K562 (cell line): ENCODE measurements around the gene GPR180. TPM values are rescaled to one million over a fixed set of nuclear protein-coding genes. Genes with fewer than 3 reads are reported as not detected.

ENCODE experiments used
- ATAC-seq: fragments of 200-7000 bp; cut with Tn5 transposase; 3 replicates; pipeline ENCODE4 v1.9.1; 2020; ENCODE audit warnings: moderate library complexity
- BruUV-seq: library from RNA; stranded (reverse); fragments of 400-500 nt; replicated peaks from 2 replicates; lab custom pipeline; 2021; lab: Mats Ljungman, UMichigan
- CTCF ChIA-PET: fragments of 300-600 bp; formaldehyde crosslinking; extraction: SDS; loops from one replicate; lab custom pipeline; 2021; ENCODE audit warnings: low intra/inter-chr PET ratio; lab: Yijun Ruan, JAX
- POLR2A ChIA-PET: fragments of 300-600, 350-650 bp; sonication (Branson Sonifier 250); formaldehyde crosslinking; extraction: SDS; loops from one replicate; lab custom pipeline; 2021; ENCODE audit warnings: antibody characterized with exemption, inconsistent platforms; lab: Yijun Ruan, JAX
- DNase-seq, 4 experiments: peaks; one replicate each; pipeline versions ENCODE4 v3.0.0 to v3.0.0-alpha.2; 2011 to 2018; ENCODE audit warnings: low spot score in 3 of 4, mixed read lengths in 3 of 4; ENCODE audit errors: extremely low read depth in 1 of 4
- FAIRE-seq: peaks from 2 replicates; lab custom pipeline; 2011; peaks lifted over from hg19 to GRCh38; lab: Jason Lieb, UNC
- H2AFZ ChIP-seq: 2 replicates; pipeline ENCODE4 v1.6.0; 2011; ENCODE audit warnings: low read depth, low read length, control low read depth, inconsistent platforms
- H3K27ac ChIP-seq: fragments of 200-600 bp; 3 replicates; pipeline ENCODE4 v1.8.0; 2011; ENCODE audit warnings: low read depth, mild to moderate bottlenecking, control low read depth, inconsistent platforms, low read length, moderate library complexity, mixed read lengths; ENCODE audit errors: extremely low read depth
- H3K27me3 ChIP-seq, 2 experiments: fragments of 300-600 bp in 1 of 2; 2 replicates in 1 of 2; 3 replicates in 1 of 2; pipeline versions ENCODE4 v1.6.0 to v1.8.0; 2011; ENCODE audit warnings: inconsistent platforms in 2 of 2, low read length in 2 of 2, mild to moderate bottlenecking in 1 of 2, mixed read lengths in 1 of 2, moderate library complexity in 1 of 2; ENCODE audit not compliant: control insufficient read depth in 2 of 2, insufficient read depth in 2 of 2
- H3K36me3 ChIP-seq: fragments of 300-600 bp; 3 replicates; pipeline ENCODE4 v1.8.0; 2011; ENCODE audit warnings: mild to moderate bottlenecking, low read length, inconsistent platforms; ENCODE audit not compliant: control insufficient read depth, insufficient read depth
- H3K4me1 ChIP-seq, 2 experiments: fragments of 200-600 bp in 1 of 2; replicated peaks in 1 of 2; 2 replicates in 1 of 2; 3 replicates in 1 of 2; pipeline versions ENCODE4 v1.5.1 to v1.8.0; 2011; ENCODE audit warnings: inconsistent platforms in 2 of 2, low read length in 2 of 2, mild to moderate bottlenecking in 1 of 2, mixed read lengths in 1 of 2, moderate library complexity in 1 of 2; ENCODE audit not compliant: control insufficient read depth in 2 of 2, insufficient read depth in 2 of 2
- H3K4me2 ChIP-seq: 2 replicates; pipeline ENCODE4 v1.6.1; 2011; ENCODE audit warnings: low read length, control low read depth, inconsistent platforms, mixed read lengths; ENCODE audit not compliant: insufficient read depth
- H3K4me3 ChIP-seq: fragments of 200-600 bp; sonication (generic), shearing (Covaris generic); 2 replicates; pipeline ENCODE4 v1.5.1; 2016; ENCODE audit warnings: control low read depth, inconsistent platforms
- H3K79me2 ChIP-seq: fragments of 200-600 bp; 3 replicates; pipeline ENCODE4 v1.8.0; 2011; ENCODE audit warnings: low read length, inconsistent platforms; ENCODE audit not compliant: control insufficient read depth, insufficient read depth
- H3K9ac ChIP-seq, 2 experiments: 2 replicates each; pipeline versions ENCODE4 v1.6.0 to v1.6.1; 2011; ENCODE audit warnings: low read depth in 2 of 2, low read length in 2 of 2, control low read depth in 1 of 2, inconsistent platforms in 1 of 2, mild to moderate bottlenecking in 1 of 2, mixed read lengths in 1 of 2; ENCODE audit not compliant: insufficient read depth in 1 of 2
- H3K9me1 ChIP-seq: one replicate; pipeline ENCODE4 v1.6.0; 2011; ENCODE audit warnings: inconsistent platforms, mild to moderate bottlenecking, low read length, moderate library complexity; ENCODE audit not compliant: control insufficient read depth, insufficient read depth
- H3K9me3 ChIP-seq: replicated peaks from 2 replicates; pipeline ENCODE4 v1.5.1; 2011; ENCODE audit warnings: low read depth, low read length, inconsistent platforms; ENCODE audit not compliant: control insufficient read depth, insufficient read depth
- H4K20me1 ChIP-seq: replicated peaks from 2 replicates; pipeline ENCODE4 v1.6.1; 2011; ENCODE audit warnings: low read length, inconsistent platforms, mixed read lengths; ENCODE audit not compliant: control insufficient read depth, insufficient read depth
- ATF6 ChIP-seq: sonication (generic); formaldehyde crosslinking; IDR thresholded peaks from 2 replicates; pipeline ENCODE4 v1.4.0; 2020; ENCODE audit warnings: mild to moderate bottlenecking, missing genetic modification reagents
- CLOCK ChIP-seq: fragments of 250-450 bp; sonication (Bioruptor Pico); IDR thresholded peaks from 2 replicates; pipeline ENCODE4 v1.4.0; 2020; ENCODE audit warnings: mild to moderate bottlenecking, moderate library complexity, borderline replicate concordance
- DDX20 ChIP-seq: fragments of 450-650 bp; IDR thresholded peaks from 2 replicates; pipeline ENCODE4 v1.6.1; 2016; ENCODE audit warnings: missing genetic modification characterization, low read depth, mild to moderate bottlenecking, missing compliant biosample characterization, moderate library complexity
- ESRRA ChIP-seq: fragments of 450-650 bp; IDR thresholded peaks from 2 replicates; pipeline ENCODE4 v1.6.1; 2014; ENCODE audit warnings: low read depth, mild to moderate bottlenecking, moderate library complexity, borderline replicate concordance
- ETV1 ChIP-seq: fragments of 450-650 bp; conservative IDR thresholded peaks from 2 replicates; pipeline ENCODE4 v1.6.1; 2016; ENCODE audit warnings: missing genetic modification characterization, control low read depth, low read depth, missing compliant biosample characterization
- FOXP1 ChIP-seq: sonication (generic); formaldehyde crosslinking; IDR thresholded peaks from 2 replicates; pipeline ENCODE4 v1.8.0; 2022; ENCODE audit warnings: mild to moderate bottlenecking, missing genetic modification reagents
- FUS ChIP-seq: fragments of 200-400 bp; formaldehyde crosslinking; optimal IDR thresholded peaks from 2 replicates; pipeline ENCODE3; 2017; ENCODE audit warnings: low read depth, low read length
- HNRNPK ChIP-seq: fragments of 200-400 bp; formaldehyde crosslinking; IDR thresholded peaks from one replicate; pipeline ENCODE4 v1.6.1; 2018; ENCODE audit warnings: mild to moderate bottlenecking, low read depth, low read length; ENCODE audit not compliant: poor library complexity, severe bottlenecking
- HSF4 ChIP-seq: fragments of 250-450 bp; sonication (Bioruptor Pico); IDR thresholded peaks from 2 replicates; pipeline ENCODE4 v2.1.2; 2022; ENCODE audit warnings: mild to moderate bottlenecking, moderate library complexity, borderline replicate concordance
- MAZ ChIP-seq, 2 experiments: fragments of 450-650 bp in 1 of 2; sonication (generic) in 1 of 2; formaldehyde crosslinking; IDR thresholded peaks in 1 of 2; conservative IDR thresholded peaks in 1 of 2; 2 replicates each; pipeline versions ENCODE4 v1.4.0 to v1.5.0; 2020; ENCODE audit warnings: mild to moderate bottlenecking in 1 of 2, missing genetic modification reagents in 1 of 2
- NEUROD1 ChIP-seq: fragments of 150-350 bp; IDR thresholded peaks from 2 replicates; pipeline ENCODE4 v1.6.1; 2014; ENCODE audit warnings: borderline replicate concordance, low read length, low read depth; ENCODE audit not compliant: partially characterized antibody
- RHOXF2B ChIP-seq: fragments of 250-450 bp; sonication (Bioruptor Pico); conservative IDR thresholded peaks from 2 replicates; pipeline ENCODE4 v1.5.1; 2021
- SAP30 ChIP-seq: fragments of 200-600 bp; sonication (generic); IDR thresholded peaks from 2 replicates; pipeline ENCODE4 v1.6.1; 2012; ENCODE audit warnings: borderline replicate concordance, low read depth, mild to moderate bottlenecking, moderate library complexity, low read length, control low read depth, inconsistent platforms; ENCODE audit not compliant: insufficient read depth, poor library complexity, severe bottlenecking
- SIN3B ChIP-seq: fragments of 450-650 bp; IDR thresholded peaks from 2 replicates; pipeline ENCODE4 v1.6.1; 2017; ENCODE audit warnings: low read depth, mild to moderate bottlenecking, moderate library complexity
- TRIM24 ChIP-seq, 2 experiments: fragments of 450-650 bp; IDR thresholded peaks; 2 replicates each; pipeline ENCODE4 v1.6.1; 2016
- ZNF121 ChIP-seq: sonication (generic); formaldehyde crosslinking; conservative IDR thresholded peaks from 2 replicates; pipeline ENCODE4 v1.8.0; 2022; ENCODE audit warnings: missing genetic modification reagents
- ZNF140 ChIP-seq: fragments of 250-450 bp; sonication (Bioruptor Pico); IDR thresholded peaks from 2 replicates; pipeline ENCODE4 v1.8.0; 2021; ENCODE audit warnings: moderate library complexity, mild to moderate bottlenecking, inconsistent platforms
- ZNF143 ChIP-seq: sonication (generic); formaldehyde crosslinking; IDR thresholded peaks from 2 replicates; pipeline ENCODE4 v1.9.0; 2022; ENCODE audit warnings: mild to moderate bottlenecking, missing genetic modification reagents
- ZNF354B ChIP-seq: fragments of 250-450 bp; sonication (Bioruptor Pico); IDR thresholded peaks from 2 replicates; pipeline ENCODE4 v1.4.0; 2020
- ZNF76 ChIP-seq: fragments of 250-450 bp; sonication (Bioruptor Pico); IDR thresholded peaks from 2 replicates; pipeline ENCODE4 v1.4.0; 2020; ENCODE audit warnings: mild to moderate bottlenecking, moderate library complexity, borderline replicate concordance
- WGBS: fragments of 100-300 bp; shearing (Covaris generic); methylation state at CpG from one replicate; pipeline ENCODE4 v1.1.6; 2016; ENCODE audit warnings: low coverage, mixed read lengths; ENCODE audit not compliant: insufficient coverage; ENCODE audit errors: missing lambda C conversion rate; 5-methylcytosine and 5-hydroxymethylcytosine counted together
- in situ Hi-C: fragments of 300-500 bp; cut with MboI; formaldehyde crosslinking; loops from 4 replicates; pipeline ENCODE4 v1.15.0; 2018; ENCODE audit warnings: inconsistent platforms, mixed read lengths
- intact Hi-C: fragments of 100-400 bp; cut with micrococcal nuclease; formaldehyde crosslinking; loops from 2 replicates; pipeline ENCODE4 v1.14.2; 2022
- polyA plus RNA-seq, 8 experiments: library from polyadenylated mRNA; depleted of rRNA in 4 of 8; stranded (reverse) in 5 of 8; unstranded in 3 of 8; fragments of >200 nt; fragmentation: Nextera tagmentation in 2 of 8; fragmentation: Illumina TruSeq in 1 of 8; extraction: Ambion mirVana in 2 of 8; extraction: Trizol in 1 of 8; gene quantifications; 2 replicates each; pipeline versions ENCODE4 v1.2.1 to v1.2.3, GENCODE V29; 2011 to 2014; ENCODE audit warnings: inconsistent platforms in 1 of 8, missing spikeins in 1 of 8
- total RNA-seq, 7 experiments: library from RNA; depleted of rRNA in 6 of 7; stranded (reverse); fragments of >200 nt in 6 of 7; fragmentation: Illumina TruSeq in 2 of 7; extraction: Trizol in 2 of 7; gene quantifications; 2 replicates each; pipeline versions ENCODE4 v1.2.1 to v1.2.3, GENCODE V29; 2011 to 2021; ENCODE audit warnings: low replicate concordance in 1 of 7

GPR180 gene
- total and polyA plus RNA-seq, 9 of the 15 experiments (the other 6 are each of a cell fraction or from before 2014, with no cell fraction given) = 0.77 to 4.1 (median 1.8) TPM

- DNase-seq (no peak), FAIRE-seq (no peak), ATAC-seq (no peak)
- Histone ChIP-seq H4K20me1 (no peaks in the 10 kb centered on the region), H3K4me1 (peaks cover 0 to 3% of the 10 kb centered on the region in 2 experiments; a peak in 2 of 5 replicates), H3K9ac (no peak overlapping the region), H3K4me2 (no peak overlapping the region), H3K27ac (no peak overlapping the region), H3K27me3 (no peaks in the 10 kb centered on the region), H3K36me3 (no peaks in the 10 kb centered on the region), H3K9me1 (no peaks in the 10 kb centered on the region), H3K9me3 (no peaks in the 10 kb centered on the region), H3K4me3 (no peak overlapping the region), H3K79me2 (no peaks in the 10 kb centered on the region), H2AFZ (no peak overlapping the region)
- BruUV-seq = no TSS peak
- in situ Hi-C loops = no loop called here
- CTCF ChIA-PET = no interaction called here
- POLR2A ChIA-PET = interaction anchor here (1.7 kb wide), 1 partner anchor 9 kb away, joined by 4 read pairs; no protein-coding TSS in a partner anchor
- TF ChIP-seq SIN3B (no peak), ZNF143 (CRISPR knock-in tag) (no peak), ZNF354B (no peak), CLOCK (CRISPR knock-in tag) (no peak), HSF4 (CRISPR knock-in tag) (no peak), FOXP1 (CRISPR knock-in tag) (no peak), HNRNPK (no peak), ZNF121 (CRISPR knock-in tag) (no peak), SAP30 (no peak), FUS (no peak), DDX20 (tag) (no peak), NEUROD1 (no peak), TRIM24 (IDR thresholded peaks at IDR 0.05) (no peak), ZNF140 (no peak), ESRRA (no peak), RHOXF2B (CRISPR knock-in tag) (no peak), ZNF76 (CRISPR knock-in tag) (no peak), ETV1 (tag) (no peak), ATF6 (CRISPR knock-in tag) (no peak), MAZ (CRISPR knock-in tag; conservative IDR thresholded peaks at IDR 0.05 in 1 of 2, IDR thresholded peaks at IDR 0.05 in 1 of 2) (no peak)
- WGBS = 78% methylated on average over 5 of the region's 5 CpGs
- intact Hi-C loops = no loop called here
Observed at GRCh38 chr13:94683409-94683808, 81.8 kb downstream of the GPR180 start.
